Caco-2 (cell line): ENCODE results near the gene MKRN2. TPM values are rescaled to one million over a fixed set of nuclear protein-coding genes. Genes with fewer than 3 reads are reported as not detected.

Experiments used
- BruUV-seq: library from RNA; stranded (reverse); fragments of 400-500 nt; replicated peaks from 2 replicates; lab custom pipeline; 2021; lab: Mats Ljungman, UMichigan
- CTCF ChIA-PET: fragments of 300-600 bp; sonication (Branson Sonifier 250); formaldehyde crosslinking; loops from one replicate; lab custom pipeline; 2022; ENCODE audit warnings: antibody characterized with exemption; lab: Charles Lee
- POLR2A ChIA-PET: fragments of 300-600 bp; sonication (Branson Sonifier 250); formaldehyde crosslinking; loops from one replicate; lab custom pipeline; 2022; ENCODE audit warnings: antibody characterized with exemption; lab: Charles Lee
- DNase-seq, 2 experiments: peaks; one replicate each; pipeline versions ENCODE4 v3.0.0 to v3.0.0-alpha.2; 2020 to 2022
- H3K27me3 ChIP-seq: replicated peaks from 2 replicates; pipeline ENCODE4 v1.6.0; 2011; ENCODE audit warnings: low read length; ENCODE audit not compliant: control insufficient read depth, insufficient read depth
- H3K36me3 ChIP-seq: 2 replicates; pipeline ENCODE4 v1.5.1; 2011; ENCODE audit warnings: low read length; ENCODE audit not compliant: control insufficient read depth, insufficient read depth
- H3K4me1 ChIP-seq: fragments of 250-450 bp; sonication (Bioruptor Pico); 2 replicates; pipeline ENCODE4 v1.5.1; 2020; ENCODE audit warnings: mild to moderate bottlenecking
- H3K4me3 ChIP-seq: 2 replicates; pipeline ENCODE4 v1.5.1; 2011; ENCODE audit warnings: low read depth, mild to moderate bottlenecking, control low read depth, low read length
- H3K9me3 ChIP-seq: fragments of 250-450 bp; sonication (Bioruptor Pico); 2 replicates; pipeline ENCODE4 v1.5.1; 2020; ENCODE audit warnings: mild to moderate bottlenecking, moderate library complexity
- H3K27ac Mint-ChIP-seq: one replicate; pipeline ENCODE4 v1.8.0; 2022; ENCODE audit warnings: mixed read lengths; ENCODE audit not compliant: unreplicated experiment
- H3K27me3 Mint-ChIP-seq: one replicate; pipeline ENCODE4 v1.8.0; 2022; ENCODE audit warnings: mixed read lengths; ENCODE audit not compliant: insufficient read depth, unreplicated experiment
- H3K36me3 Mint-ChIP-seq: one replicate; pipeline ENCODE4 v1.8.0; 2022; ENCODE audit warnings: mild to moderate bottlenecking, mixed read lengths; ENCODE audit not compliant: insufficient read depth, unreplicated experiment
- H3K4me1 Mint-ChIP-seq: one replicate; pipeline ENCODE4 v1.8.0; 2022; ENCODE audit warnings: low read depth, mixed read lengths; ENCODE audit not compliant: unreplicated experiment
- H3K4me3 Mint-ChIP-seq: one replicate; pipeline ENCODE4 v1.8.0; 2022; ENCODE audit warnings: mild to moderate bottlenecking, moderate library complexity, mixed read lengths; ENCODE audit not compliant: unreplicated experiment
- H3K9me3 Mint-ChIP-seq: one replicate; pipeline ENCODE4 v1.8.0; 2022; ENCODE audit warnings: mixed read lengths; ENCODE audit not compliant: unreplicated experiment
- CTCF ChIP-seq, 2 experiments: fragments of 200-600 bp in 1 of 2; IDR thresholded peaks; 1 replicate in 1 of 2; 2 replicates in 1 of 2; pipeline versions ENCODE4 v1.5.1 to v1.8.0; 2011 to 2022; ENCODE audit warnings: antibody characterized with exemption in 1 of 2, control low read depth in 1 of 2, inconsistent platforms in 1 of 2, low read depth in 1 of 2, low read length in 1 of 2, mild to moderate bottlenecking in 1 of 2, moderate library complexity in 1 of 2; ENCODE audit not compliant: insufficient read depth in 1 of 2, severe bottlenecking in 1 of 2, unreplicated experiment in 1 of 2
- intact Hi-C: fragments of 100-400 bp; cut with micrococcal nuclease; formaldehyde crosslinking; loops from one replicate; pipeline ENCODE4 v1.10.0; 2022; ENCODE audit not compliant: unreplicated experiment
- total RNA-seq: library from RNA; stranded (reverse); gene quantifications from 2 replicates; pipeline ENCODE4 v1.2.3, GENCODE V29; 2022

Gene MKRN2
- total RNA-seq, 1 experiment from 2014 or later, result 25.2 TPM

- DNase-seq, result no peak
- Mint-ChIP-seq H3K27ac (peak overlapping the region; percentile 39), H3K36me3 (peaks cover 94% of the 10 kb centered on the region), H3K4me3 (no peak overlapping the region), H3K9me3 (no peaks in the 10 kb centered on the region), H3K27me3 (no peaks in the 10 kb centered on the region), H3K4me1 (no peaks in the 10 kb centered on the region)
- Histone ChIP-seq H3K27me3 (no peaks in the 10 kb centered on the region), H3K36me3 (peaks cover 4% of the 10 kb centered on the region), H3K4me3 (no peak overlapping the region), H3K4me1 (no peaks in the 10 kb centered on the region), H3K9me3 (no peaks in the 10 kb centered on the region)
- no TSS peak for BruUV-seq
- POLR2A ChIA-PET, result no interaction called here
- CTCF ChIA-PET, result no interaction called here
- intact Hi-C loops, result no loop called here
- TF ChIP-seq CTCF (IDR thresholded peaks at IDR 0.05; ENCODE audit: insufficient read depth in 1 of 2, low read depth in 1 of 2, low read length in 1 of 2, severe bottlenecking in 1 of 2, unreplicated experiment in 1 of 2), result no peak
These were observed 28.3 kb downstream of the MKRN2 start for GRCh38 chr3:12585181-12585580.

GRCh38 chr3:12585970-12586369 is 29.1 kb downstream of the MKRN2 start:
- no peak overlapping the region for H3K4me3 ChIP-seq
- DNase-seq, result no peak
- peak overlapping the region; percentile 39 for H3K27ac Mint-ChIP-seq
- H3K4me1 ChIP-seq, result no peaks in the 10 kb centered on the region
- peaks cover 9% of the 10 kb centered on the region for H3K36me3 ChIP-seq
- no peaks in the 10 kb centered on the region for H3K27me3 ChIP-seq
- BruUV-seq, result no TSS peak
- no peaks in the 10 kb centered on the region for H3K4me1 Mint-ChIP-seq
- ChIA-PET CTCF (no interaction called here), POLR2A (no interaction called here)
- no peaks in the 10 kb centered on the region for H3K27me3 Mint-ChIP-seq
- TF ChIP-seq CTCF (IDR thresholded peaks at IDR 0.05; ENCODE audit: insufficient read depth in 1 of 2, low read depth in 1 of 2, low read length in 1 of 2, severe bottlenecking in 1 of 2, unreplicated experiment in 1 of 2), result no peak
- H3K9me3 Mint-ChIP-seq, result no peaks in the 10 kb centered on the region
- intact Hi-C loops, result no loop called here
- no peak overlapping the region for H3K4me3 Mint-ChIP-seq
- peaks cover 91% of the 10 kb centered on the region for H3K36me3 Mint-ChIP-seq
- no peaks in the 10 kb centered on the region for H3K9me3 ChIP-seq

- intact Hi-C loops, result no loop called here
- Mint-ChIP-seq H3K4me1 (no peaks in the 10 kb centered on the region), H3K27me3 (no peaks in the 10 kb centered on the region), H3K9me3 (no peaks in the 10 kb centered on the region), H3K27ac (no peak overlapping the region), H3K36me3 (peaks cover 91% of the 10 kb centered on the region), H3K4me3 (no peak overlapping the region)
- no peaks in the 10 kb centered on the region for H3K4me1 ChIP-seq
- H3K27me3 ChIP-seq, result no peaks in the 10 kb centered on the region
- ChIA-PET POLR2A (no interaction called here), CTCF (no interaction called here)
- no TSS peak for BruUV-seq
- TF ChIP-seq CTCF (IDR thresholded peaks at IDR 0.05; ENCODE audit: insufficient read depth in 1 of 2, low read depth in 1 of 2, low read length in 1 of 2, severe bottlenecking in 1 of 2, unreplicated experiment in 1 of 2), result no peak
- no peak for DNase-seq
- H3K36me3 ChIP-seq, result peaks cover 6% of the 10 kb centered on the region
- H3K4me3 ChIP-seq, result no peak overlapping the region
- H3K9me3 ChIP-seq, result no peaks in the 10 kb centered on the region
These were observed 29.5 kb downstream of the MKRN2 start for GRCh38 chr3:12586403-12586802.
